GM12865 (cell line): ENCODE results near the gene DNAJC10.
"Not testable (repeated sequence)": the region's sequence is repeated elsewhere in the genome, so short reads cannot be mapped to it uniquely, and the experiment has no call there.

ENCODE experiments used
- DNase-seq: peaks from one replicate; pipeline ENCODE4 v3.0.0; 2010; ENCODE audit warnings: low read depth
- H3K4me3 ChIP-seq: 2 replicates; pipeline ENCODE4 v1.5.1; 2011; ENCODE audit warnings: mild to moderate bottlenecking, low read depth, low read length, control low read depth
- CTCF ChIP-seq: IDR thresholded peaks from 2 replicates; pipeline ENCODE4 v1.5.1; 2011; ENCODE audit warnings: low read length, control low read depth, low read depth, inconsistent platforms; ENCODE audit not compliant: insufficient read depth; ENCODE audit errors: missing control alignments

DNAJC10 gene

GRCh38 chr2:182724656-182725055, 8.6 kb downstream of the DNAJC10 start:
- H3K4me3 ChIP-seq, result no peak overlapping the region
- DNase-seq, result no peak
- TF ChIP-seq CTCF, result no peak

GRCh38 chr2:182726473-182726872, 10.4 kb downstream of the DNAJC10 start:
- no peak overlapping the region for H3K4me3 ChIP-seq
- peak; percentile 42 for DNase-seq
- no peak for TF ChIP-seq CTCF

- no peak overlapping the region for H3K4me3 ChIP-seq
- no peak for TF ChIP-seq CTCF
- DNase-seq, result no peak
Measured at GRCh38 chr2:182728014-182728413, 12.0 kb downstream of the DNAJC10 start.

- no peak for DNase-seq
- no peak overlapping the region for H3K4me3 ChIP-seq
- TF ChIP-seq CTCF, result no peak
Measured at GRCh38 chr2:182729710-182730339, 13.8 kb downstream of the DNAJC10 start.

GRCh38 chr2:182730486-182730885, 14.4 kb downstream of the DNAJC10 start:
- no peak for TF ChIP-seq CTCF
- no peak overlapping the region for H3K4me3 ChIP-seq
- no peak for DNase-seq

GRCh38 chr2:182732736-182733135, 16.7 kb downstream of the DNAJC10 start:
- TF ChIP-seq CTCF, result no peak
- H3K4me3 ChIP-seq, result no peak overlapping the region
- no peak for DNase-seq

GRCh38 chr2:182733572-182733971, 17.5 kb downstream of the DNAJC10 start:
- H3K4me3 ChIP-seq, result no peak overlapping the region
- TF ChIP-seq CTCF, result no peak
- no peak for DNase-seq

GRCh38 chr2:182736856-182737255, 20.8 kb downstream of the DNAJC10 start:
- DNase-seq, H3K4me3 ChIP-seq: not testable (repeated sequence)
